ENCODE measurements around the gene MBD1.

Gene MBD1, protein sequence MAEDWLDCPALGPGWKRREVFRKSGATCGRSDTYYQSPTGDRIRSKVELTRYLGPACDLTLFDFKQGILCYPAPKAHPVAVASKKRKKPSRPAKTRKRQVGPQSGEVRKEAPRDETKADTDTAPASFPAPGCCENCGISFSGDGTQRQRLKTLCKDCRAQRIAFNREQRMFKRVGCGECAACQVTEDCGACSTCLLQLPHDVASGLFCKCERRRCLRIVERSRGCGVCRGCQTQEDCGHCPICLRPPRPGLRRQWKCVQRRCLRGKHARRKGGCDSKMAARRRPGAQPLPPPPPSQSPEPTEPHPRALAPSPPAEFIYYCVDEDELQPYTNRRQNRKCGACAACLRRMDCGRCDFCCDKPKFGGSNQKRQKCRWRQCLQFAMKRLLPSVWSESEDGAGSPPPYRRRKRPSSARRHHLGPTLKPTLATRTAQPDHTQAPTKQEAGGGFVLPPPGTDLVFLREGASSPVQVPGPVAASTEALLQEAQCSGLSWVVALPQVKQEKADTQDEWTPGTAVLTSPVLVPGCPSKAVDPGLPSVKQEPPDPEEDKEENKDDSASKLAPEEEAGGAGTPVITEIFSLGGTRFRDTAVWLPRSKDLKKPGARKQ
- long read RNA-seq, full-length matches to known transcripts, result 78 of 295 reads
- long read RNA-seq, partial matches to known transcripts, result 46 of 295 reads
- long read RNA-seq, other reads (novel, unspliced or antisense), result 171 of 295 reads

DNA sequence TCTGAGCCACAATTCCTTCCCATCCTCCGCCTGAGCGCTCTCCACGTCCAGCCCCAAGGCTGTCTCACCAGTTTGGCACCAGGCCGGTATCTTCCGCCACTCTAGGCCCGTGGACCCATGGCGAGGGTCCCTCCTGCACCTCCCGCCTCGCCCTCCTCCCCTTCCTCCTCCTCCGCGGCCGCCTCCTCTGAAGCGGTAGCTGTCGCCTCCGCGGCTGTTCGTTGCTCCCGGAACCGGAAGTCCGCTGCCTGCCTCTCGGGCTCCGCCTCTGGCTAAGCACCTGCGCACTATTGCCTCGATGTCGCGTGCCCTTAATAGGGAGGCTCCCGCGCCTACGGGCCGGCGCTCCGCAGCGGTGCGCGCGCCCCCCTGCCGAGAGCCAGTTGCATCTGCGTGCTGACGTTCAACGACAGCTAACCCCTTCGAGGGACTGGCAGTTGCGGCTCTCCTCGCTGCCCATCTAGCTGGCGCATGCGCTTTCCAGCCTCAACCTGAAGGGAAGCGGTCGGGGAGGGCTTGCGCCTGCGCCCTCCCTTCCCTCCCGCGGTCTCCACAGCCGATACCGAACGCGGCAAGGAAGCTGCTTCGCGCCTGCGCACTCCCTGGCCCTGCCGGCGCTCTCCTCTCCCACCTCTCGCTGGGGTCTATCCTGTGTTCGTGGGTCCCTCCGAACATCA lies at the start of gene MBD1:
Gene MBD1, minus strand, starts transcription at position 229 of the 677 bp plus-strand sequence. CDS start 1,531 bp downstream, outside the sequence.
- TF ChIP-seq POLR2AphosphoS5 (IDR thresholded peaks at IDR 0.05; ENCODE audit: low read depth) (peak; percentile 92), GABPA (IDR thresholded peaks at IDR 0.05; ENCODE audit: low read depth) (peak; percentile 94), SPI1 (IDR thresholded peaks at IDR 0.05; ENCODE audit: borderline replicate concordance, low read depth) (peak; percentile 25; the same call in 1 of the 2 replicates)
- TF ChIP-seq, protein P1, sequence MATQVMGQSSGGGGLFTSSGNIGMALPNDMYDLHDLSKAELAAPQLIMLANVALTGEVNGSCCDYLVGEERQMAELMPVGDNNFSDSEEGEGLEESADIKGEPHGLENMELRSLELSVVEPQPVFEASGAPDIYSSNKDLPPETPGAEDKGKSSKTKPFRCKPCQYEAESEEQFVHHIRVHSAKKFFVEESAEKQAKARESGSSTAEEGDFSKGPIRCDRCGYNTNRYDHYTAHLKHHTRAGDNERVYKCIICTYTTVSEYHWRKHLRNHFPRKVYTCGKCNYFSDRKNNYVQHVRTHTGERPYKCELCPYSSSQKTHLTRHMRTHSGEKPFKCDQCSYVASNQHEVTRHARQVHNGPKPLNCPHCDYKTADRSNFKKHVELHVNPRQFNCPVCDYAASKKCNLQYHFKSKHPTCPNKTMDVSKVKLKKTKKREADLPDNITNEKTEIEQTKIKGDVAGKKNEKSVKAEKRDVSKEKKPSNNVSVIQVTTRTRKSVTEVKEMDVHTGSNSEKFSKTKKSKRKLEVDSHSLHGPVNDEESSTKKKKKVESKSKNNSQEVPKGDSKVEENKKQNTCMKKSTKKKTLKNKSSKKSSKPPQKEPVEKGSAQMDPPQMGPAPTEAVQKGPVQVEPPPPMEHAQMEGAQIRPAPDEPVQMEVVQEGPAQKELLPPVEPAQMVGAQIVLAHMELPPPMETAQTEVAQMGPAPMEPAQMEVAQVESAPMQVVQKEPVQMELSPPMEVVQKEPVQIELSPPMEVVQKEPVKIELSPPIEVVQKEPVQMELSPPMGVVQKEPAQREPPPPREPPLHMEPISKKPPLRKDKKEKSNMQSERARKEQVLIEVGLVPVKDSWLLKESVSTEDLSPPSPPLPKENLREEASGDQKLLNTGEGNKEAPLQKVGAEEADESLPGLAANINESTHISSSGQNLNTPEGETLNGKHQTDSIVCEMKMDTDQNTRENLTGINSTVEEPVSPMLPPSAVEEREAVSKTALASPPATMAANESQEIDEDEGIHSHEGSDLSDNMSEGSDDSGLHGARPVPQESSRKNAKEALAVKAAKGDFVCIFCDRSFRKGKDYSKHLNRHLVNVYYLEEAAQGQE (IDR thresholded peaks at IDR 0.05; ENCODE audit: insufficient replicate concordance, low read depth), result no peak
- TF ChIP-seq, protein P2, sequence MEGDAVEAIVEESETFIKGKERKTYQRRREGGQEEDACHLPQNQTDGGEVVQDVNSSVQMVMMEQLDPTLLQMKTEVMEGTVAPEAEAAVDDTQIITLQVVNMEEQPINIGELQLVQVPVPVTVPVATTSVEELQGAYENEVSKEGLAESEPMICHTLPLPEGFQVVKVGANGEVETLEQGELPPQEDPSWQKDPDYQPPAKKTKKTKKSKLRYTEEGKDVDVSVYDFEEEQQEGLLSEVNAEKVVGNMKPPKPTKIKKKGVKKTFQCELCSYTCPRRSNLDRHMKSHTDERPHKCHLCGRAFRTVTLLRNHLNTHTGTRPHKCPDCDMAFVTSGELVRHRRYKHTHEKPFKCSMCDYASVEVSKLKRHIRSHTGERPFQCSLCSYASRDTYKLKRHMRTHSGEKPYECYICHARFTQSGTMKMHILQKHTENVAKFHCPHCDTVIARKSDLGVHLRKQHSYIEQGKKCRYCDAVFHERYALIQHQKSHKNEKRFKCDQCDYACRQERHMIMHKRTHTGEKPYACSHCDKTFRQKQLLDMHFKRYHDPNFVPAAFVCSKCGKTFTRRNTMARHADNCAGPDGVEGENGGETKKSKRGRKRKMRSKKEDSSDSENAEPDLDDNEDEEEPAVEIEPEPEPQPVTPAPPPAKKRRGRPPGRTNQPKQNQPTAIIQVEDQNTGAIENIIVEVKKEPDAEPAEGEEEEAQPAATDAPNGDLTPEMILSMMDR (IDR thresholded peaks at IDR 0.05; ENCODE audit: insufficient read depth, low read length), result no peak
- no peaks in the 10 kb centered on the region for H3K27me3 ChIP-seq (ENCODE audit: insufficient read depth, poor library complexity, severe bottlenecking)
- DNase-seq (ENCODE audit: low read depth in 1 of 2, low spot score in 1 of 2), result peak; percentile 99
- peak within 1 kb of the TSS; percentile 90 for H3K4me3 ChIP-seq (replicated peaks; ENCODE audit: insufficient read depth, low read length)
- H3K27ac ChIP-seq (replicated peaks), result peak within 1 kb of the TSS; percentile 76

DNA sequence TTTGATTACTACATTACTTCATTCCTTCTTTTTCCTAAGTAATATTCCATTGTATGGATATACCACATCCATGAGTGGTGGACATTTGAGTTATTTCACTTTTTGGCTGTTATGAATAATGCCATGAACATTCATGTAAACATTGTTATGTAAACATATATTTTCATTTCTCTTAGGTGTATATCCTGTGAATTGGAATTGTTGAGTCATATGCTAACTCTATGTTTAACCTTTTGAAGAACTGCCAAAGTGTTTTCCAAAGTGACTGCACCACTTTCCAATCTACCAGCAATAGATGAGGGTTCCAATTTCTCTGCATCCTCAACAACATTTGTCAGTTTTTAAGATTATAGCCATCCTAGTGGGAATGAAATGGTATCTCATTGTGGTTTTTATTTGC lies 48.9 kb upstream of the MBD1 start:
- Histone ChIP-seq H3K27me3 (ENCODE audit: insufficient read depth, poor library complexity, severe bottlenecking) (no peaks in the 10 kb centered on the region), H3K27ac (replicated peaks) (no peak overlapping the region), H3K4me3 (replicated peaks; ENCODE audit: insufficient read depth, low read length) (no peak overlapping the region)
- TF ChIP-seq, protein P1 (IDR thresholded peaks at IDR 0.05; ENCODE audit: insufficient replicate concordance, low read depth), result no peak
- TF ChIP-seq SPI1 (IDR thresholded peaks at IDR 0.05; ENCODE audit: borderline replicate concordance, low read depth) (no peak), POLR2AphosphoS5 (IDR thresholded peaks at IDR 0.05; ENCODE audit: low read depth) (no peak), GABPA (IDR thresholded peaks at IDR 0.05; ENCODE audit: low read depth) (no peak)
- TF ChIP-seq, protein P2 (IDR thresholded peaks at IDR 0.05; ENCODE audit: insufficient read depth, low read length), result no peak
- no peak for DNase-seq (ENCODE audit: low read depth in 1 of 2, low spot score in 1 of 2)

DNA sequence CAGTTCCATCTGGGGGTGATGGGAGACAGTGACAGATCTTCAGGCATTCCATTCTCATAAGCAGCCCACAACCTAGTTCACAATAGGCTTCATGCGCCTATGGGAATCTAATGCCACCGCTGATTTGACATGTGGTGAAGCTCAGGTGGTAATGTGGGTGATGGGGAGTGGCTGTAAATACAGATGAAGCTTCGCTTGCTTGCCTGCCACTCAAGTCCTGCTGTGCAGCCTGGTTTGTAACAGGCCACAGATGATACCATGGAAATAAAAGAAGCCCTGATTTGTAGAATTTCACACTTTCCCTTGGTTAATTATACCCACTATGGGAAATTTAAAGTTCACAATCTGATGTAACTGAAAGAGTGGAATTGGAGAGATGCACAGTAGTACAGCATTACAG lies 46.7 kb upstream of the MBD1 start:
- TF ChIP-seq, protein P2 (IDR thresholded peaks at IDR 0.05; ENCODE audit: insufficient read depth, low read length), result no peak
- TF ChIP-seq GABPA (IDR thresholded peaks at IDR 0.05; ENCODE audit: low read depth) (no peak), POLR2AphosphoS5 (IDR thresholded peaks at IDR 0.05; ENCODE audit: low read depth) (no peak), SPI1 (IDR thresholded peaks at IDR 0.05; ENCODE audit: borderline replicate concordance, low read depth) (no peak)
- TF ChIP-seq, protein P1 (IDR thresholded peaks at IDR 0.05; ENCODE audit: insufficient replicate concordance, low read depth), result no peak
- DNase-seq (ENCODE audit: low read depth in 1 of 2, low spot score in 1 of 2), result no peak
- Histone ChIP-seq H3K27me3 (ENCODE audit: insufficient read depth, poor library complexity, severe bottlenecking) (no peaks in the 10 kb centered on the region), H3K4me3 (replicated peaks; ENCODE audit: insufficient read depth, low read length) (no peak overlapping the region), H3K27ac (replicated peaks) (no peak overlapping the region)

Measured in HL-60 (cell line).